ENCODE measurements around the gene ZNHIT2. TPM values are rescaled to one million over a fixed set of nuclear protein-coding genes. Genes with fewer than 3 reads are reported as not detected.

ZNHIT2 gene
- total RNA-seq, 2 experiments from 2014 or later = 11.5 to 32.4 TPM

DNA sequence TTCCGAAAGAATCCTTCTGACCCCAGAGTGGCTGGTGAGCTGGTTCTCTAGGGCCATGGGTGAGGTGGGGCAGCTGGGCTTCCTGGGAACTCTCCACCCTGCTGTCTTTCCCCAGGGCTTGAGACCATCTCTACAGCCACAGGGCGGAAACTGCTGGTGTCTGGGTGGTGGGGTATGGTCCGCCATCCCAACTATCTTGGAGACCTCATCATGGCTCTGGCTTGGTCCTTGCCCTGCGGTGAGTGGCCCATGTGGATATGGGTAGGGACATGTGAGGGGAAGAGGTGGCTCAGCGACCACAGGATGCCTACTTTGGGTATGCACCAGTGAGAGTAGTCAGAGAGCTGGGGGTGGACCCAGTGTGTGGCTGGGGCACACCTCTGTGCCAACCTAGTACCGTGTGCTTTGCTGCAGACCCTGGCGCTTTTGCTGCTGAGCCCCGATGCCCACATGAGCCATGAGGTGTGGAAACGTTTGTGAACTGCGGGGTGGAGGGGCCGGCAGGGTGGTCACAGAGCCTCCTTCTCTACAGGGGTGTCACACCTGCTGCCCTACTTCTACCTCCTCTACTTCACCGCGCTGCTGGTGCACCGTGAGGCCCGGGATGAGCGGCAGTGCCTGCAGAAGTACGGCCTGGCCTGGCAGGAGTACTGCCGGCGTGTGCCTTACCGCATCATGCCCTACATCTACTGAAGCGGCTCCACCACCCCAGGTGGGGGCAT is 2.0 kb downstream of the ZNHIT2 start:
- peaks cover 66% of the 10 kb centered on the region for H3K36me3 ChIP-seq (ENCODE audit: insufficient read depth, low read length)
- peak overlapping the region; percentile 80 for H3K4me2 ChIP-seq (ENCODE audit: low read length)
- ChIA-PET CTCF (ENCODE audit: unreplicated experiment) (no interaction called here), POLR2A (interaction anchor here (1.0 to 1.5 kb wide), 2 partner anchors 15 to 16 kb away, joined by 4 to 6 read pairs; no protein-coding TSS in a partner anchor)
- peaks cover 32% of the 10 kb centered on the region for H3K79me2 ChIP-seq (ENCODE audit: insufficient read depth, low read depth, low read length)
- intact Hi-C loops (cut with micrococcal nuclease; ENCODE audit: unreplicated experiment) = loop anchor here (10.0 kb wide), 1 partner anchor 341 kb away; the partner anchor contains the start of gene SF1
- H3K4me1 ChIP-seq (ENCODE audit: insufficient read depth, low read length, poor library complexity, severe bottlenecking) = peaks cover 74% of the 10 kb centered on the region
- no peaks in the 10 kb centered on the region for H3K9me2 ChIP-seq (ENCODE audit: insufficient read depth, low read length)
- no peak overlapping the region for H2AFZ ChIP-seq (ENCODE audit: low read length)
- no peak overlapping the region for H3K27ac ChIP-seq (ENCODE audit: low read depth, low read length, poor library complexity, severe bottlenecking)
- peak overlapping the region; percentile 81 for H3K4me3 ChIP-seq (ENCODE audit: low read depth, low read length, poor library complexity, severe bottlenecking)
- H4K20me1 ChIP-seq (ENCODE audit: insufficient read depth, low read length) = peaks cover 16% of the 10 kb centered on the region; the same call in 1 of the 2 replicates
- TF ChIP-seq CTCF (conservative IDR thresholded peaks at IDR 0.05; ENCODE audit: low read length) = no peak
- no peak for TF ChIP-seq EZH2phosphoT487 (IDR thresholded peaks at IDR 0.05; ENCODE audit: borderline replicate concordance, low read depth, low read length)
- DNase-seq (ENCODE audit: low spot score) = no peak
- BruUV-seq (replicated peaks) = TSS peak; percentile 38
- H3K9me3 ChIP-seq (ENCODE audit: low read length) = no peaks in the 10 kb centered on the region

DNA sequence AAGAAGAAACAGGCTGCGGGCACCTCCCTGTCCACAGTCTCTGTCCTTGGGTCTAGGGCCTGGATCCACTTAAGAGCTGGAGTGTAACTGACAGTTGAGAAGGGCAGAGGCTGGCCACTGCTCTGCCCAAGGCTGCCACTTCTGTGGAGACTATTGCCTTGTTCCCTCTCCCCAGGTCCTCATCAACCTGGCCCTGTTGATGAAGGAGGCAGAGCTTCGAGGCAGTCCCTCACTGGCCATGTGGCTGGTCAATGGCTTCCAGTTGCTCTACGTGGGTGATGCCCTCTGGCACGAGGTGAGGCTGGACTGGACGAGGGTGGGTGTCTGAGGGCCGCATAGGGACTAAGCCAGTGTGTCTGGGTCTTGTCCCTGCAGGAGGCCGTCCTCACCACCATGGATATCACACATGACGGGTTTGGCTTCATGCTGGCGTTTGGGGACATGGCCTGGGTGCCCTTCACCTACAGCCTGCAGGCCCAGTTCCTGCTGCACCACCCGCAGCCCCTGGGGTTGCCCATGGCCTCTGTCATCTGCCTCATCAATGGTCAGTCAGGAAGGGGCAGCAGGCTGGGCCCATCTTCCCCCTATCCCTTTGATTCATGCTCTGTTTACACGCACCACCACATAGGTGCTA is 2.8 kb downstream of the ZNHIT2 start:
- Histone ChIP-seq H3K9me2 (ENCODE audit: insufficient read depth, low read length) (no peaks in the 10 kb centered on the region), H4K20me1 (ENCODE audit: insufficient read depth, low read length) (peaks cover 8% of the 10 kb centered on the region; the same call in 1 of the 2 replicates), H3K4me2 (ENCODE audit: low read length) (no peak overlapping the region), H3K9me3 (ENCODE audit: low read length) (no peaks in the 10 kb centered on the region), H3K79me2 (ENCODE audit: insufficient read depth, low read depth, low read length) (peaks cover 24% of the 10 kb centered on the region), H3K4me3 (ENCODE audit: low read depth, low read length, poor library complexity, severe bottlenecking) (no peak overlapping the region), H3K27ac (ENCODE audit: low read depth, low read length, poor library complexity, severe bottlenecking) (no peak overlapping the region), H3K4me1 (ENCODE audit: insufficient read depth, low read length, poor library complexity, severe bottlenecking) (peaks cover 74% of the 10 kb centered on the region), H2AFZ (ENCODE audit: low read length) (no peak overlapping the region), H3K36me3 (ENCODE audit: insufficient read depth, low read length) (peaks cover 62% of the 10 kb centered on the region)
- intact Hi-C loops (cut with micrococcal nuclease; ENCODE audit: unreplicated experiment) = loop anchor here (10.0 kb wide), 1 partner anchor 340 kb away; the partner anchor contains the start of gene SF1
- ChIA-PET CTCF (ENCODE audit: unreplicated experiment) (no interaction called here), POLR2A (no interaction called here)
- BruUV-seq (replicated peaks) = no TSS peak
- TF ChIP-seq EZH2phosphoT487 (IDR thresholded peaks at IDR 0.05; ENCODE audit: borderline replicate concordance, low read depth, low read length) (no peak), CTCF (conservative IDR thresholded peaks at IDR 0.05; ENCODE audit: low read length) (no peak)
- DNase-seq (ENCODE audit: low spot score) = no peak
